ENCODE data around the gene ZEB1.
"Not testable (repeated sequence)": the region's sequence is repeated elsewhere in the genome, so short reads cannot be mapped to it uniquely, and the experiment has no call there.

The ZEB1 gene

GRCh38 chr10:31401287-31401686 is 82.3 kb downstream of the ZEB1 start:
- TF ChIP-seq EZH2phosphoT487 (IDR thresholded peaks at IDR 0.05; ENCODE audit: low read length) (no peak), CTCF (IDR thresholded peaks at IDR 0.05; ENCODE audit: low read length) (no peak), EZH2 (optimal IDR thresholded peaks at IDR 0.05; ENCODE audit: low read depth, low read length) (no peak)
- Histone ChIP-seq H3K36me3 (replicated peaks; ENCODE audit: insufficient read depth, low read length) (no peaks in the 10 kb centered on the region), H3K9ac (ENCODE audit: low read length) (no peak overlapping the region), H3F3A (ENCODE audit: insufficient read depth, low read length) (peaks cover 6% of the 10 kb centered on the region; the same call in 1 of the 2 replicates), H3K4me2 (ENCODE audit: low read depth, low read length) (no peak overlapping the region), H3K4me1 (ENCODE audit: low read length) (peaks cover 4% of the 10 kb centered on the region; the same call in 1 of the 2 replicates), H3K9me3 (replicated peaks; ENCODE audit: insufficient read depth, low read length) (no peaks in the 10 kb centered on the region), H3K9me2 (replicated peaks; ENCODE audit: insufficient read depth, low read length) (no peaks in the 10 kb centered on the region), H3K4me3 (ENCODE audit: low read length) (no peak overlapping the region), H3K27me3 (replicated peaks; ENCODE audit: insufficient read depth, low read length) (no peaks in the 10 kb centered on the region), H3K27ac (ENCODE audit: low read length) (no peak overlapping the region), H4K20me1 (ENCODE audit: insufficient read depth, low read length) (no peaks in the 10 kb centered on the region), H3K79me2 (ENCODE audit: low read length) (0 out of 2 replicates have a peak, but pooled peaks cover 4% of the 10 kb centered on the region), H2AFZ (ENCODE audit: low read length) (no peak overlapping the region)
- DNase-seq = no peak

- no peak for DNase-seq
- Histone ChIP-seq H2AFZ (ENCODE audit: low read length) (no peak overlapping the region), H3K4me2 (ENCODE audit: low read depth, low read length) (no peak overlapping the region), H3K9ac (ENCODE audit: low read length) (no peak overlapping the region), H3K27ac (ENCODE audit: low read length) (no peak overlapping the region), H3K36me3 (replicated peaks; ENCODE audit: insufficient read depth, low read length) (no peaks in the 10 kb centered on the region), H3K79me2 (ENCODE audit: low read length) (no peaks in the 10 kb centered on the region), H3K9me3 (replicated peaks; ENCODE audit: insufficient read depth, low read length) (no peaks in the 10 kb centered on the region), H3F3A (ENCODE audit: insufficient read depth, low read length) (no peaks in the 10 kb centered on the region), H3K9me2 (replicated peaks; ENCODE audit: insufficient read depth, low read length) (no peaks in the 10 kb centered on the region), H3K27me3 (replicated peaks; ENCODE audit: insufficient read depth, low read length) (no peaks in the 10 kb centered on the region), H3K4me3 (ENCODE audit: low read length) (no peak overlapping the region), H4K20me1 (ENCODE audit: insufficient read depth, low read length) (no peaks in the 10 kb centered on the region), H3K4me1 (ENCODE audit: low read length) (no peaks in the 10 kb centered on the region)
- TF ChIP-seq EZH2phosphoT487 (IDR thresholded peaks at IDR 0.05; ENCODE audit: low read length) (no peak), EZH2 (optimal IDR thresholded peaks at IDR 0.05; ENCODE audit: low read depth, low read length) (no peak), CTCF (IDR thresholded peaks at IDR 0.05; ENCODE audit: low read length) (no peak)
Observed at GRCh38 chr10:31404640-31405039, 85.6 kb downstream of the ZEB1 start.

GRCh38 chr10:31405829-31406228 is 86.8 kb downstream of the ZEB1 start:
- H3K9ac ChIP-seq (ENCODE audit: low read length); H3F3A ChIP-seq (ENCODE audit: insufficient read depth, low read length); H3K4me1 ChIP-seq (ENCODE audit: low read length); H3K4me2 ChIP-seq (ENCODE audit: low read depth, low read length); DNase-seq; H3K27me3 ChIP-seq (replicated peaks; ENCODE audit: insufficient read depth, low read length); H3K27ac ChIP-seq (ENCODE audit: low read length); H3K9me3 ChIP-seq (replicated peaks; ENCODE audit: insufficient read depth, low read length); H2AFZ ChIP-seq (ENCODE audit: low read length); H4K20me1 ChIP-seq (ENCODE audit: insufficient read depth, low read length); H3K79me2 ChIP-seq (ENCODE audit: low read length); H3K36me3 ChIP-seq (replicated peaks; ENCODE audit: insufficient read depth, low read length); H3K9me2 ChIP-seq (replicated peaks; ENCODE audit: insufficient read depth, low read length); H3K4me3 ChIP-seq (ENCODE audit: low read length): not testable (repeated sequence)

DNA sequence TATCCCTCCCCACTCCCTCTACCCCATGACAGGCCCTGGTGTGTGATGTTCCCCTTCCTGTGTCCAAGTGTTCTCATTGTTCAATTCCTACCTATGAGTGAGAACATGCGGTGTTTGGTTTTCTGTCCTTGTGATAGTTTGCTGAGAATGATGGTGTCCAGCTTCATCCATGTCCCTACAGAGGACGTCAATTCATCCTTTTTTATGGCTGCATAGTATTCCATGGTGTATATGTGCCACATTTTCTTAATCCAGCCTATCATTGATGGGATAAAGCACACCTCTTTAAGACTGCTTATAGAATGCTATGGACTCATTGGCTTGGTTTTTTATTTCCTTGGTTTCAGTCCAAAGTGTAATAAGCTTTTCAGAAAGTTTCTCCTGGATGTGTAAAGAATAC is 93.4 kb downstream of the ZEB1 start:
- not testable (repeated sequence) for H3K4me2 ChIP-seq (ENCODE audit: low read depth, low read length); DNase-seq; H3K27me3 ChIP-seq (replicated peaks; ENCODE audit: insufficient read depth, low read length); H3K9me2 ChIP-seq (replicated peaks; ENCODE audit: insufficient read depth, low read length); H3K9me3 ChIP-seq (replicated peaks; ENCODE audit: insufficient read depth, low read length); H3K36me3 ChIP-seq (replicated peaks; ENCODE audit: insufficient read depth, low read length); H3K27ac ChIP-seq (ENCODE audit: low read length); H2AFZ ChIP-seq (ENCODE audit: low read length); H4K20me1 ChIP-seq (ENCODE audit: insufficient read depth, low read length); H3K4me1 ChIP-seq (ENCODE audit: low read length); H3F3A ChIP-seq (ENCODE audit: insufficient read depth, low read length); H3K4me3 ChIP-seq (ENCODE audit: low read length); H3K9ac ChIP-seq (ENCODE audit: low read length); H3K79me2 ChIP-seq (ENCODE audit: low read length)
